H1 (cell line): Measurements from ENCODE around the gene CWC27. TPM values are rescaled to one million over a fixed set of nuclear protein-coding genes. Genes with fewer than 3 reads are reported as not detected.
A peak's percentile ranks its signal among the peaks of the same experiment; 100 is the strongest.

Source experiments
- BCL11A ChIP-seq, 2 experiments: IDR thresholded peaks; one replicate each; pipeline ENCODE4 v1.6.1; 2011; ENCODE audit warnings: low read depth in 2 of 2, low read length in 2 of 2, mild to moderate bottlenecking in 2 of 2
- CHD7 ChIP-seq: fragments of 300-600 bp; sonication (generic); IDR thresholded peaks from 2 replicates; pipeline ENCODE4 v1.7.1; 2012; ENCODE audit warnings: low read length, moderate library complexity, mild to moderate bottlenecking, inconsistent platforms; ENCODE audit not compliant: insufficient replicate concordance
- FOSL1 ChIP-seq: IDR thresholded peaks from 2 replicates; pipeline ENCODE4 v1.6.1; 2011; ENCODE audit warnings: mild to moderate bottlenecking, low read depth, low read length, moderate library complexity; ENCODE audit not compliant: insufficient read depth
- POU5F1 ChIP-seq: IDR thresholded peaks from 2 replicates; pipeline ENCODE4 v1.6.1; 2011; ENCODE audit warnings: low read depth, mild to moderate bottlenecking, low read length, moderate library complexity
- RXRA ChIP-seq: IDR thresholded peaks from 2 replicates; pipeline ENCODE4 v1.6.1; 2011; ENCODE audit warnings: low read depth, mild to moderate bottlenecking, low read length, moderate library complexity; ENCODE audit not compliant: insufficient read depth
- SIN3A ChIP-seq, 2 experiments: IDR thresholded peaks in 1 of 2; conservative IDR thresholded peaks in 1 of 2; 2 replicates each; pipeline ENCODE4 v1.6.1; 2011 to 2012; ENCODE audit warnings: low read length in 2 of 2, improper control_type of control experiment in 1 of 2, low read depth in 1 of 2, mild to moderate bottlenecking in 1 of 2
- SP4 ChIP-seq: IDR thresholded peaks from 2 replicates; pipeline ENCODE4 v1.6.1; 2012; ENCODE audit warnings: low read length, inconsistent platforms
- TAF1 ChIP-seq: IDR thresholded peaks from 2 replicates; pipeline ENCODE4 v1.6.1; 2011; ENCODE audit warnings: mild to moderate bottlenecking, low read depth, low read length
- polyA plus RNA-seq, 7 experiments: library from polyadenylated mRNA; depleted of rRNA in 3 of 7; stranded (reverse) in 5 of 7; unstranded in 2 of 7; fragments of >200 nt in 5 of 7; fragments of 200-250 nt in 2 of 7; gene quantifications; 1 replicate in 5 of 7; 2 replicates in 1 of 7; 4 replicates in 1 of 7; pipeline versions ENCODE4 v1.2.1 to v1.2.3, GENCODE V29; 2011 to 2013; ENCODE audit warnings: missing spikeins in 2 of 7, mixed read lengths in 2 of 7
- total RNA-seq: library from RNA; stranded (reverse); fragmentation: NEBNext Ultra II Directional; extraction: Animal tissue kit (Norgen Biotek cat#: 25700); gene quantifications from 2 replicates; pipeline ENCODE4 v1.2.1, GENCODE V29; 2021

CWC27 gene
- total and polyA plus RNA-seq, 2 of the 8 experiments (the other 6 are each of a cell fraction or from before 2014, with no cell fraction given) = 24.9 to 43.4 TPM

GRCh38 chr5:64768358-64769312, at the start of gene CWC27, which contains the start of gene SREK1IP1 (continued):
- TF ChIP-seq CHD7 = no peak
- no peak for TF ChIP-seq RXRA
- no peak for TF ChIP-seq SP4
- no peak for TF ChIP-seq FOSL1
- TF ChIP-seq POU5F1 = no peak
- no peak for TF ChIP-seq BCL11A (IDR thresholded peaks at IDR 0.05; ENCODE audit: low read depth in 2 of 2, low read length in 2 of 2)
- peak; percentile 90 for TF ChIP-seq TAF1
- peak in 1 of 2 experiments; percentile 76; a peak in 1 of 4 replicates for TF ChIP-seq SIN3A (conservative IDR thresholded peaks at IDR 0.05 in 1 of 2, IDR thresholded peaks at IDR 0.05 in 1 of 2; ENCODE audit: low read depth in 1 of 2, low read length in 2 of 2)
